D341Med (cell line): ENCODE results near the gene SORCS1.
A peak's percentile ranks its signal among the peaks of the same experiment; 100 is the strongest.

ENCODE experiments used
- DNase-seq: peaks from one replicate; pipeline ENCODE4 v3.0.0; 2012; ENCODE audit warnings: low spot score

Gene SORCS1

GRCh38 chr10:107163881-107164861 is at the start of gene SORCS1:
Gene SORCS1 (minus strand): TSS chr10:107164706.
- peak; percentile 71 for DNase-seq

- no peak for DNase-seq
These were observed 49.8 kb upstream of the SORCS1 start for GRCh38 chr10:107214261-107214660.

- no peak for DNase-seq
These were observed 49.4 kb upstream of the SORCS1 start for GRCh38 chr10:107213861-107214260.

- no peak for DNase-seq
These were observed 42.3 kb upstream of the SORCS1 start for GRCh38 chr10:107206833-107207232.

GRCh38 chr10:107169516-107169915 is 5.0 kb upstream of the SORCS1 start:
- no peak for DNase-seq

GRCh38 chr10:107168738-107169137 is 4.2 kb upstream of the SORCS1 start:
- DNase-seq: no peak

- no peak for DNase-seq
These were observed 1.9 kb upstream of the SORCS1 start for GRCh38 chr10:107166403-107166802.

- no peak for DNase-seq
These were observed 486 bp upstream of the SORCS1 start for GRCh38 chr10:107164992-107165391.

- no peak for DNase-seq
These were observed 1.2 kb downstream of the SORCS1 start for GRCh38 chr10:107163076-107163855.

- no peak for DNase-seq
These were observed 3.6 kb downstream of the SORCS1 start for GRCh38 chr10:107160866-107161265.

GRCh38 chr10:107159871-107160270 is 4.6 kb downstream of the SORCS1 start:
- DNase-seq: no peak

GRCh38 chr10:107157071-107157470 is 7.4 kb downstream of the SORCS1 start:
- DNase-seq: no peak

- DNase-seq: no peak
These were observed 12.4 kb downstream of the SORCS1 start for GRCh38 chr10:107152087-107152486.

GRCh38 chr10:107148906-107149305 is 15.6 kb downstream of the SORCS1 start:
- no peak for DNase-seq

- no peak for DNase-seq
These were observed 20.0 kb downstream of the SORCS1 start for GRCh38 chr10:107144490-107144889.

- DNase-seq: no peak
These were observed 22.9 kb downstream of the SORCS1 start for GRCh38 chr10:107141524-107142061.

GRCh38 chr10:107139237-107139636 is 25.3 kb downstream of the SORCS1 start:
- DNase-seq: no peak

GRCh38 chr10:107133656-107134055 is 30.9 kb downstream of the SORCS1 start:
- DNase-seq: no peak

GRCh38 chr10:107129000-107129399 is 35.5 kb downstream of the SORCS1 start:
- DNase-seq: no peak

- DNase-seq: no peak
These were observed 37.9 kb downstream of the SORCS1 start for GRCh38 chr10:107126512-107127065.

GRCh38 chr10:107122703-107123102 is 41.8 kb downstream of the SORCS1 start:
- no peak for DNase-seq

GRCh38 chr10:107118866-107119265 is 45.6 kb downstream of the SORCS1 start:
- DNase-seq: no peak
